GM12874 (cell line): ENCODE measurements around the gene ITM2B.

Experiments used
- CTCF ChIP-seq: IDR thresholded peaks from 2 replicates; pipeline ENCODE4 v1.5.1; 2011; ENCODE audit warnings: low read depth, mild to moderate bottlenecking, control low read depth, low read length, moderate library complexity; ENCODE audit not compliant: insufficient read depth

Gene ITM2B

GRCh38 chr13:48316826-48317510 is 84.0 kb downstream of the ITM2B start:
- no peak for TF ChIP-seq CTCF

- no peak for TF ChIP-seq CTCF
These were observed 84.7 kb downstream of the ITM2B start for GRCh38 chr13:48317511-48318376.

GRCh38 chr13:48318377-48318811 is 85.4 kb downstream of the ITM2B start:
- no peak for TF ChIP-seq CTCF

GRCh38 chr13:48318821-48319511 is 86.0 kb downstream of the ITM2B start:
- no peak for TF ChIP-seq CTCF
